CD14-positive monocyte (primary cell): Measurements from ENCODE around the gene ACADS. TPM values are rescaled to one million over a fixed set of nuclear protein-coding genes. Genes with fewer than 3 reads are reported as not detected.

Experiments used
- DNase-seq, 3 donors: peaks; one replicate each; pipeline ENCODE4 v3.0.0-alpha.2; 2011 to 2022
- H2AFZ ChIP-seq: 2 replicates; pipeline ENCODE4 v1.6.0; 2012; ENCODE audit warnings: mild to moderate bottlenecking, low read depth, low read length, inconsistent platforms; ENCODE audit not compliant: insufficient read depth, poor library complexity, severe bottlenecking
- H3K27ac ChIP-seq, 2 donors: 1 replicate in 1 of 2; 2 replicates in 1 of 2; pipeline ENCODE4 v1.5.1; 2012 to 2013; ENCODE audit warnings: low read length in 2 of 2, control low read depth in 1 of 2, inconsistent platforms in 1 of 2, low read depth in 1 of 2, mild to moderate bottlenecking in 1 of 2
- H3K27me3 ChIP-seq, 2 donors: one replicate each; pipeline versions ENCODE4 v1.6.0 to v1.6.1; 2011 to 2013; ENCODE audit warnings: low read length in 2 of 2; ENCODE audit not compliant: control insufficient read depth in 2 of 2, insufficient read depth in 2 of 2
- H3K36me3 ChIP-seq, 2 donors: replicated peaks in 1 of 2; 1 replicate in 1 of 2; 2 replicates in 1 of 2; pipeline versions ENCODE4 v1.5.1 to v1.6.1; 2012 to 2013; ENCODE audit warnings: low read length in 2 of 2, control low read depth in 1 of 2, inconsistent platforms in 1 of 2, mild to moderate bottlenecking in 1 of 2; ENCODE audit not compliant: insufficient read depth in 2 of 2, control insufficient read depth in 1 of 2
- H3K4me1 ChIP-seq, 2 donors: 1 replicate in 1 of 2; 2 replicates in 1 of 2; pipeline versions ENCODE4 v1.5.1 to v1.6.1; 2012 to 2013; ENCODE audit warnings: low read length in 2 of 2, control low read depth in 1 of 2, inconsistent platforms in 1 of 2, mild to moderate bottlenecking in 1 of 2, moderate library complexity in 1 of 2; ENCODE audit not compliant: insufficient read depth in 2 of 2, control insufficient read depth in 1 of 2
- H3K4me2 ChIP-seq: replicated peaks from 2 replicates; pipeline ENCODE3; 2012; ENCODE audit warnings: low read length, moderate library complexity, mild to moderate bottlenecking; ENCODE audit not compliant: poor library complexity, severe bottlenecking; ENCODE audit errors: extremely low read depth
- H3K4me3 ChIP-seq, 3 experiments: fragments of 200-600 bp in 1 of 3; sonication (generic) in 1 of 3; replicated peaks in 1 of 3; 1 replicate in 2 of 3; 2 replicates in 1 of 3; pipeline ENCODE4 v1.5.1; 2011 to 2013; ENCODE audit warnings: low read length in 3 of 3, mild to moderate bottlenecking in 3 of 3, control low read depth in 2 of 3, low read depth in 2 of 3, inconsistent platforms in 1 of 3, moderate library complexity in 1 of 3
- H3K79me2 ChIP-seq: 2 replicates; pipeline ENCODE4 v1.6.0; 2012; ENCODE audit warnings: mild to moderate bottlenecking, control low read depth, inconsistent platforms, low read length, moderate library complexity; ENCODE audit not compliant: insufficient read depth
- H3K9ac ChIP-seq: 2 replicates; pipeline ENCODE4 v1.6.0; 2017; ENCODE audit warnings: low read length, mild to moderate bottlenecking; ENCODE audit not compliant: insufficient read depth, poor library complexity, severe bottlenecking
- H3K9me3 ChIP-seq, 2 donors: replicated peaks in 1 of 2; 1 replicate in 1 of 2; 2 replicates in 1 of 2; pipeline versions ENCODE4 v1.5.1 to v1.6.1; 2012 to 2013; ENCODE audit warnings: low read length in 2 of 2, control low read depth in 1 of 2; ENCODE audit not compliant: control insufficient read depth in 1 of 2, insufficient read depth in 1 of 2
- H4K20me1 ChIP-seq: 2 replicates; pipeline ENCODE4 v1.6.0; 2012; ENCODE audit warnings: mild to moderate bottlenecking, low read length, control low read depth, moderate library complexity; ENCODE audit not compliant: insufficient read depth
- H3K27ac Mint-ChIP-seq, 7 donors: one replicate each; pipeline ENCODE4 v1.8.0; 2020; ENCODE audit warnings: mild to moderate bottlenecking in 7 of 7, mixed read lengths in 7 of 7, moderate library complexity in 6 of 7, inconsistent platforms in 2 of 7
- H3K27me3 Mint-ChIP-seq, 3 donors: one replicate each; pipeline ENCODE4 v1.8.0; 2021 to 2022; ENCODE audit warnings: low read depth in 3 of 3, mild to moderate bottlenecking in 3 of 3, mixed read lengths in 3 of 3, moderate library complexity in 3 of 3, inconsistent platforms in 1 of 3
- H3K36me3 Mint-ChIP-seq, 2 donors: one replicate each; pipeline ENCODE4 v1.8.0; 2020; ENCODE audit warnings: mixed read lengths in 2 of 2, inconsistent platforms in 1 of 2, mild to moderate bottlenecking in 1 of 2
- H3K4me1 Mint-ChIP-seq: one replicate; pipeline ENCODE4 v1.8.0; 2020; ENCODE audit warnings: mild to moderate bottlenecking, mixed read lengths
- H3K4me3 Mint-ChIP-seq, 2 donors: one replicate each; pipeline ENCODE4 v1.8.0; 2020; ENCODE audit warnings: mild to moderate bottlenecking in 2 of 2, mixed read lengths in 2 of 2, moderate library complexity in 1 of 2
- H3K9me3 Mint-ChIP-seq, 7 donors: one replicate each; pipeline ENCODE4 v1.8.0; 2020 to 2022; ENCODE audit warnings: mixed read lengths in 7 of 7, mild to moderate bottlenecking in 6 of 7, moderate library complexity in 6 of 7, inconsistent platforms in 2 of 7
- CTCF ChIP-seq: fragments of 200-600 bp; IDR thresholded peaks from one replicate; pipeline ENCODE4 v1.8.0; 2022; ENCODE audit warnings: antibody characterized with exemption, mild to moderate bottlenecking
- WGBS: methylation state at CpG from one replicate; pipeline ENCODE4 v1.1.5; 2013; ENCODE audit warnings: missing lambda C conversion rate; ENCODE audit not compliant: insufficient coverage; 5-methylcytosine and 5-hydroxymethylcytosine counted together
- intact Hi-C, 2 donors: fragments of 100-400 bp; cut with micrococcal nuclease; formaldehyde crosslinking; loops; one replicate each; pipeline versions ENCODE4 v1.15.0 to v1.15.1; 2023
- polyA plus RNA-seq, 3 donors: library from polyadenylated mRNA; depleted of rRNA in 1 of 3; unstranded in 2 of 3; stranded (reverse) in 1 of 3; fragments of 300-500 nt in 2 of 3; fragments of >200 nt in 1 of 3; fragmentation: Illumina TruSeq in 2 of 3; gene quantifications; 1 replicate in 2 of 3; 2 replicates in 1 of 3; pipeline ENCODE4 v1.2.3, GENCODE V29; 2012 to 2021

Gene ACADS
- polyA plus RNA-seq, 3 donors: 9.2 to 25.1 (median 18.2) TPM

- no peaks in the 10 kb centered on the region for H3K4me1 ChIP-seq
- no peaks in the 10 kb centered on the region for H3K27me3 ChIP-seq
- WGBS: 94% methylated on average over 3 of the region's 7 CpGs
Measured at GRCh38 chr12:120775862-120776552, 50.4 kb downstream of the ACADS start.

GRCh38 chr12:120783197-120783596 is 57.6 kb downstream of the ACADS start:
- WGBS: 100% methylated on average over 1 of the region's 6 CpGs
- H3K4me1 Mint-ChIP-seq: peaks cover 10% of the 10 kb centered on the region
- TF ChIP-seq CTCF: no peak
- Histone ChIP-seq H3K4me3 (no peak overlapping the region), H3K4me1 (peaks cover 6 to 11% of the 10 kb centered on the region in 2 donors), H3K36me3 (peaks cover 29 to 50% of the 10 kb centered on the region in 2 donors), H4K20me1 (peaks cover 59% of the 10 kb centered on the region), H2AFZ (no peak overlapping the region), H3K79me2 (no peaks in the 10 kb centered on the region), H3K9me3 (no peaks in the 10 kb centered on the region), H3K9ac (no peak overlapping the region), H3K27me3 (no peaks in the 10 kb centered on the region), H3K27ac (peak overlapping the region in 1 of 2 donors; percentile 64), H3K4me2 (no peak overlapping the region)
- no peaks in the 10 kb centered on the region for H3K9me3 Mint-ChIP-seq
- peaks cover 35 to 53% of the 10 kb centered on the region in 2 donors for H3K36me3 Mint-ChIP-seq
- peak; percentile 13 to 66 (median 36) for DNase-seq
- H3K27me3 Mint-ChIP-seq: no peaks in the 10 kb centered on the region
- H3K4me3 Mint-ChIP-seq: no peak overlapping the region
- peak overlapping the region in 4 of 7 donors; percentile 0 to 45 (median 27) for H3K27ac Mint-ChIP-seq
- intact Hi-C loops: no loop called here

More at GRCh38 chr12:120775862-120776552, 50.4 kb downstream of the ACADS start:
- peaks cover 2% of the 10 kb centered on the region for H3K4me1 Mint-ChIP-seq
- Histone ChIP-seq H3K9me3 (no peaks in the 10 kb centered on the region), H3K4me2 (no peak overlapping the region), H3K9ac (no peak overlapping the region), H3K27ac (no peak overlapping the region), H2AFZ (no peak overlapping the region), H3K79me2 (peaks cover 6% of the 10 kb centered on the region), H4K20me1 (peaks cover 38% of the 10 kb centered on the region), H3K4me3 (no peak overlapping the region), H3K36me3 (peaks cover 38 to 88% of the 10 kb centered on the region in 2 donors)
- H3K36me3 Mint-ChIP-seq: peaks cover 58 to 78% of the 10 kb centered on the region in 2 donors
- H3K4me3 Mint-ChIP-seq: no peak overlapping the region
- TF ChIP-seq CTCF: peak; percentile 18
- intact Hi-C loops: no loop called here
- DNase-seq: no peak
- H3K27me3 Mint-ChIP-seq: no peaks in the 10 kb centered on the region
- no peak overlapping the region for H3K27ac Mint-ChIP-seq
- H3K9me3 Mint-ChIP-seq: no peaks in the 10 kb centered on the region
